ENCODE data around the gene MARCHF11.

MARCHF11 gene

GRCh38 chr5:16072616-16073015 lies 107.0 kb downstream of the MARCHF11 start:
- Histone ChIP-seq H3K27me3 (ENCODE audit: insufficient read depth, low read depth) (peaks cover 5% of the 10 kb centered on the region; the same call in 1 of the 2 replicates), H3K27ac (no peak overlapping the region), H3K79me2 (ENCODE audit: insufficient read depth, low read depth) (no peaks in the 10 kb centered on the region), H3K36me3 (ENCODE audit: insufficient read depth) (no peaks in the 10 kb centered on the region), H4K20me1 (ENCODE audit: insufficient read depth) (no peaks in the 10 kb centered on the region), H3K4me3 (IDR thresholded peaks at IDR 0.05; ENCODE audit: insufficient read depth, low read depth, low read length) (no peak overlapping the region), H3K4me1 (ENCODE audit: low read depth, poor library complexity, severe bottlenecking) (peaks cover 42% of the 10 kb centered on the region), H3K4me2 (no peak overlapping the region), H3K9ac (no peak overlapping the region), H2AFZ (ENCODE audit: low read depth) (no peak overlapping the region)
- no peak for TF ChIP-seq CTCF (conservative IDR thresholded peaks at IDR 0.05; ENCODE audit: low read depth, low read length)

- no peak overlapping the region for H3K9ac ChIP-seq
- no peak for TF ChIP-seq CTCF (conservative IDR thresholded peaks at IDR 0.05; ENCODE audit: low read depth, low read length)
- peak overlapping the region; percentile 73 for H3K4me2 ChIP-seq
- H3K4me3 ChIP-seq (IDR thresholded peaks at IDR 0.05; ENCODE audit: insufficient read depth, low read depth, low read length) = no peak overlapping the region
- no peak overlapping the region for H2AFZ ChIP-seq (ENCODE audit: low read depth)
- H3K36me3 ChIP-seq (ENCODE audit: insufficient read depth) = no peaks in the 10 kb centered on the region
- H3K27ac ChIP-seq = no peak overlapping the region
- peaks cover 10% of the 10 kb centered on the region for H3K27me3 ChIP-seq (ENCODE audit: insufficient read depth, low read depth)
- peaks cover 37% of the 10 kb centered on the region for H3K4me1 ChIP-seq (ENCODE audit: low read depth, poor library complexity, severe bottlenecking)
- H3K79me2 ChIP-seq (ENCODE audit: insufficient read depth, low read depth) = no peaks in the 10 kb centered on the region
- no peaks in the 10 kb centered on the region for H4K20me1 ChIP-seq (ENCODE audit: insufficient read depth)
Measured at GRCh38 chr5:16067415-16067814, 112.2 kb downstream of the MARCHF11 start.

GRCh38 chr5:16066810-16067209 lies 112.8 kb downstream of the MARCHF11 start:
- Histone ChIP-seq H3K79me2 (ENCODE audit: insufficient read depth, low read depth) (no peaks in the 10 kb centered on the region), H3K27ac (no peak overlapping the region), H3K4me3 (IDR thresholded peaks at IDR 0.05; ENCODE audit: insufficient read depth, low read depth, low read length) (no peak overlapping the region), H2AFZ (ENCODE audit: low read depth) (no peak overlapping the region), H3K36me3 (ENCODE audit: insufficient read depth) (no peaks in the 10 kb centered on the region), H4K20me1 (ENCODE audit: insufficient read depth) (no peaks in the 10 kb centered on the region), H3K4me2 (peak overlapping the region; percentile 40), H3K27me3 (ENCODE audit: insufficient read depth, low read depth) (peaks cover 10% of the 10 kb centered on the region), H3K9ac (no peak overlapping the region), H3K4me1 (ENCODE audit: low read depth, poor library complexity, severe bottlenecking) (peaks cover 31% of the 10 kb centered on the region)
- TF ChIP-seq CTCF (conservative IDR thresholded peaks at IDR 0.05; ENCODE audit: low read depth, low read length) = no peak

- peaks cover 10% of the 10 kb centered on the region for H3K27me3 ChIP-seq (ENCODE audit: insufficient read depth, low read depth)
- H3K9ac ChIP-seq = no peak overlapping the region
- H3K36me3 ChIP-seq (ENCODE audit: insufficient read depth) = no peaks in the 10 kb centered on the region
- peaks cover 29% of the 10 kb centered on the region for H3K4me1 ChIP-seq (ENCODE audit: low read depth, poor library complexity, severe bottlenecking)
- no peak overlapping the region for H3K4me3 ChIP-seq (IDR thresholded peaks at IDR 0.05; ENCODE audit: insufficient read depth, low read depth, low read length)
- no peaks in the 10 kb centered on the region for H4K20me1 ChIP-seq (ENCODE audit: insufficient read depth)
- H3K4me2 ChIP-seq = peak overlapping the region; percentile 40
- TF ChIP-seq CTCF (conservative IDR thresholded peaks at IDR 0.05; ENCODE audit: low read depth, low read length) = no peak
- no peak overlapping the region for H3K27ac ChIP-seq
- no peak overlapping the region for H2AFZ ChIP-seq (ENCODE audit: low read depth)
- no peaks in the 10 kb centered on the region for H3K79me2 ChIP-seq (ENCODE audit: insufficient read depth, low read depth)
Measured at GRCh38 chr5:16066320-16066719, 113.3 kb downstream of the MARCHF11 start.

All from KMS-11 (cell line).